Frontal cortex (tissue), 4 donors: ENCODE results near the gene AKNA. TPM values are rescaled to one million over a fixed set of nuclear protein-coding genes. Genes with fewer than 3 reads are reported as not detected.
"Not testable (repeated sequence)": the region's sequence is repeated elsewhere in the genome, so short reads cannot be mapped to it uniquely, and the experiment has no call there.

Source experiments
- DNase-seq, 2 donors: peaks; one replicate each; pipeline ENCODE4 v3.0.0; 2012; ENCODE audit warnings: low spot score in 2 of 2
- FAIRE-seq: peaks from 2 replicates; lab custom pipeline; 2012; peaks lifted over from hg19 to GRCh38; lab: Jason Lieb, UNC
- total RNA-seq: library from RNA; depleted of rRNA; stranded (reverse); fragments of >200 nt; gene quantifications from one replicate; pipeline ENCODE4 v1.2.3, GENCODE V29; 2014
- donor health status: control.
- donor health status: control.
- donor health status: control.

AKNA gene
- total RNA-seq, 1 donor from 2014 or later: 3.3 TPM

DNA sequence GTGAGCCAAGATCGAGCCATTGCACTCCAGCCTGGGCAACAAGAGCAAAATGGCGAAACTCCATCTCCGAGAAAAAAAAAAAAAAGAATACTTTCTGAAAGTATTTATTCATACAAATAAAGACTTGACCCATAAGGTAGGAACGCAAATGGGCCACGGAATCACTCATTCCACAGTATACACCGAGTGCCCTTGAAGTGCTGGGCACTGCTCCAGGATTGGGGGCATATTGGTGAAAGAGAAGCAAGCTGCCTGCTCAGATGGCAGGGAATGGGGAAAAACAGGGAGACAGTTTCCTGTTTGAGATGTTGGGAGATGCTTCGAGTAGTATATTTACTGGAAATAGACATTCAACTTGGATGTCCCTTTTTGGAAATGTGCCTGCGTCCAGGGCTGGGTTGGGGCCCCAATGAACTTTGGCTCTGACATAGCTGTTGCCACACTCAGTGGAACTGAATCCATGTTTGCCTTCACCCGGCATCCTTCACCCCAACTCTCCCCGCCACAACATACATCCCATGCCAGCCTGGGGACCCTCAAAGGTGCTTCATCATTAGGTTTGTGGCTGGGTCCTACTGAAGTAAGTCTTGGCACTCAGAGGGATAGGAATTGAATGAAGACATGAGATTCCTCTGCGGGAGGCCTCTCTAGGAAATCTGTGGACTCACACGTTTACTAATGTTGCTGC, 58.7 kb downstream of the AKNA start:
- FAIRE-seq, DNase-seq: not testable (repeated sequence)

DNA sequence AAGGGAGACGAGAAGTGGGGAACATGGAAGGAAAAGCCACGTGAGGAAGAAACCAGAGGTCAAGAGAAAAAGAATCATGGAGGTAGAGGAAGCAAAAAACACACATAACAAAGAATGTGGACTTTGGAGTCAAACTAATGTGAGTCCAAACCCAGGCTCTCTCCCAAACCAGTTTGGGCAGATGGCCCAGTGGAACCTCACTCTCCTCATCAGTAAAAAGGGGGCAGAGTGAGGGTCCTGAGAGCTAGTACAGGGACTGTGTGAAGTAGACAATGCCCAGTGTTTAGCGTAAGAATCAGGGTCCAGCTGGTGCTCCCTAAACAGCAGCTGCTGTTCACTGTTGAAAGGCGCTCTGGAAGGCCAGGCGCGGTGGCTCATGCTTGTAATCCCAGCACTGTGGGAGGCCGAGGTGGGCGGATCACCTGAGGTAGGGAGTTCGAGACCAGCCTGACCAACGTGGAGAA, 59.4 kb downstream of the AKNA start:
- not testable (repeated sequence) for DNase-seq, FAIRE-seq

DNA sequence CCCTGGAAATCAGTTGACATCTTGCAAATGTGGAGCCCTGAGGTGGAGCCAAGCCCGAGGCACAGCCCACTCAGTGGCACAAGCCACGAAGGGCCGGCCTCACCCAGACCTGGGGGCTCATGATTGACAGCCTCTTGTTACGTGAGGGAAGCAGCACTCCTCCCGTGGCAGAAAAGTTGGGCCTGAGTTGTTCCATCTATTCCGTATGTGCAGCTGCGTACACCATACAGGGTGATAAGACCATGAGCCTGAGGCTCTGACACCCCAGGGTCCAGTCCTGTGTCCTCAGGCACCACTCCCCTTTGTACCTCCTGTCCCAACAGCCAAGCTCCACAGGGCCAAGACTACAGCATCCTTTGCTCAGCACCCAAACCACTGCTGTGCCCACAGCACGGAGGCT, 60.0 kb downstream of the AKNA start:
- FAIRE-seq (no peak), DNase-seq (no peak)

DNA sequence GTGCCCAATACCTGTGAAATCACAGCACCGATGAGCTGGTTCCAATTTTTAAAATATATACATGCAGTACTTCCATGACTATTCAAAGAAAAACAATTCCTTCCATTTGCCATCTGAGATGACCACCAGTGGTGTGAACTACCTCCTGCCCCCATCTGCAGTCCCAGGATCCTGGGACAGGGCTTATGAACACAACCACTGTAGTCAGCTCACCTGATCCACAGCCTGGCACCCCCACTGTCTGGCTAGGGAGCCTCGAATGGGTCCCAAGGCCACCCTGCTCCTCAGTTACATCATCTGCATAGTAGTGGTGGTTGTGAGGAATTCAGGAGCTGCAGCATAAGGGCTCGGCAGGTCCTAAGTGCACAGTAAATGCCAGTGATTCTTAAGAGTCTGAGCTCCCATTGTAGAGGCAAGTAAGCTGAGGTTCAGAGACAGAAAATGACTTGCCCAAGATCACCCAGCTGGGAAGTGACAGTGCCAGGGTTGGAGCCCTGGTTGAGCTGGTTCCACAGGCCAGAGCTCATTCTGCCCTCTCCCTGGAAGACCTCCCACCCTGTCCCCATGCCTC, 62.0 kb downstream of the AKNA start:
- DNase-seq, FAIRE-seq: not testable (repeated sequence)

DNA sequence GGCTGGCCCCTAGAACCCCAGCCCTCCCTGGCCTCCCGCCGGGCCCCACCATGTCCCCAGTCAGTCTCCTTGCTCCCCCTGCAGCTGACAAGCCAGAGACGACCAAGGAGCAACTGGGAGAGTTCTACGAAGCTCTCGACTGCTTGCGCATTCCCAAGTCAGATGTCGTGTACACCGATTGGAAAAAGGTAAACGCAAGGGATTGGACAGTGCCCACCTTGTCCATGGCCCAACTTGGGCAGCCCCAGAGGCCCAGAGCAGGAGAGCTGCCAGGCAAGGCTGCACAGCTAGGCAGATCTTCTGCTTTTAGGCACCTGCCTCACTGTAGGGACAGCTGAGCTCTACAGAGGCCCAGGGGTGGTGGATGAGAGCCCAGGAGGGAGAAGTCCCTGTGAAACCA, 62.8 kb downstream of the AKNA start:
- not testable (repeated sequence) for FAIRE-seq, DNase-seq

DNA sequence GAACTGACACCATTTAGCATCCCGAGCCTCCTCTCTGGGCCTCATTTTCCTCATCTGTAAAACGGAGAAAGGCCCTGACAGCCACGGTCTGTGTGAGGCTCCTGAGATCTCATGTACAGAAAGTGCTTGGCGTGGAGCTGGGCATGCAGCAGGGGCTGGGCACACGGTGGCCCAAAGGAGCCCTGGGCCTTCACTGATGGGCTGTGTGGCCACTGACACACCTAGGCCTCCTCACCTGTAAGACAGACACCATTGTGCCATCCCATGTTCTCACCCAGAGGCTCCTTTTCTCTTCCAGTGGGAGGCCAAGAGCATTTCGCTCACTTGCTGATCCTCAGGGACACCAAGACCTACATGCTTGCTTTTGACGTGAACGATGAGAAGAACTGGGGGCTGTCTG, 63.3 kb downstream of the AKNA start:
- DNase-seq: no peak
- FAIRE-seq: no peak

DNA sequence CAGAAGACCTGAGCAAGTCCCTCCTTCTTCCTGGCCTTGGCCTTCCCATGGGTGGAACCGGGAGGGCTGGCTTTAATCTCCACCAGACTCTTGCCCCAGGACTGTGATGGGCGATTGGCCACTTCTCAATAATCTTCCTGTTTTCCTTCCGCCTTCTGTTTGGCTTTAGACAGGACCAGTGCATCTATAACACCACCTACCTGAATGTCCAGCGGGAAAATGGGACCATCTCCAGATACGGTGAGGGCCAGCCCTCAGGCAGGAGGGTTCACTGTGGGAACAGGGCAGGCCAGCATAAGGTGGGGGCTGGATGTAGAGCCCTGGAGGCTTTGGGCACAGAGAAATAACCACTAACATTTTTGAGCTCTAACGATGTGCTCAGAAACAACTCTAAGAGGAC, 63.9 kb downstream of the AKNA start:
- FAIRE-seq: not testable (repeated sequence)

DNA sequence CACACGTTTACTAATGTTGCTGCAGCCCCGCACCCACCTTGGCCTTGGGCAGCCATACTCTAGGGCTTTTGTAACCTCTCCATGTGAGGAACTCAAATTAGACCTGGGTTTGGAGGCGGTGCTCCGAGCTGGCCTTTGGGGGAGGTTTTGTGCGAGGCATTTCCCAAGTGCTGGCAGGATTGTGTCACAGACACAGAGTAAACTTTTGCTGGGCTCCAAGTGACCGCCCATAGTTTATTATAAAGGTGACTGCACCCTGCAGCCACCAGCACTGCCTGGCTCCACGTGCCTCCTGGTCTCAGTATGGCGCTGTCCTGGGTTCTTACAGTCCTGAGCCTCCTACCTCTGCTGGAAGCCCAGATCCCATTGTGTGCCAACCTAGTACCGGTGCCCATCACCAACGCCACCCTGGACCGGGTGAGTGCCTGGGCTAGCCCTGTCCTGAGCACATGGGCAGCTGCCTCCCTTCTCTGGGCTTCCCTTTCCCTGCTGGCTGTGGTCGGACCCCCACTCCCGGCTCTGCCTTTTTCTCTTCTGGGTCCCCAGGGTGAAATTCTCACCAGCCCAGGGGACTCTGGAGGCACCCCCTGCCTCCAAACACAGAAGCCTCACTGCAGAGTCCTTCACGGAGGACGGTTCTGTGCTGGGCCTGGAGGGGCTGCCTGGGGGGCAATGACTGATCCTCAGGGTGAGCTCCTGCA, 64.8 kb downstream of the AKNA start, which contains the start of gene ORM1:
TSS of gene ORM1 (plus strand) at position 268 of the 701 bp plus-strand sequence. CDS start at position 304, 36 bp downstream.
- not testable (repeated sequence) for FAIRE-seq, DNase-seq

More for the DNA sequence above, 63.9 kb downstream of the AKNA start:
- DNase-seq: not testable (repeated sequence)

DNA sequence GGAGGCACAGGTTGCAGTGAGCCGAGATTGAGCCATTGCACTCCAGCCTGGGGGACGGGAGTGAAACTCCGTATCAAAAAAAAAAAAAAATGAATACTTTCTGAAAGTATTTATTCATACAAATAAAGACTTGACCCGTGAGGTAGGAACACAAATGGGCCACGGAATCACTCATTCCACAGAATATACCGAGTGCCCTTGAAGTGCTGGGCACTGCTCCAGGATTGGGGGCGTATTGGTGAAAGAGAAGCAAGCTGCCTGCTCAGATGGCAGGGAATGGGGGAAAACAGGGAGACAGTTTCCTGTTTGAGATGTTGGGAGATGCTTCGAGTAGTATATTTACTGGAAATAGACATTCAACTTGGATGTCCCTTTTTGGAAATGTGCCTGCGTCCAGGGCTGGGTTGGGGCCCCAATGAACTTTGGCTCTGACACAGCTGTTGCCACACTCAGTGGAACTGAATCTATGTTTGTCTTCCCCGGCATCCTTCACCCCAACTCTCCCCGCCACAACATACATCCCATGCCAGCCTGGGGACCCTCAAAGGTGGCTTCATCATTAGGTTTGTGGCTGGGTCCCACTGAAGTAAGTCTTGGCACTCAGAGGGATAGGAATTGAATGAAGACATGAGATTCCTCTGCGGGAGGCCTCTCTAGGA, 65.5 kb downstream of the AKNA start:
- DNase-seq, FAIRE-seq: not testable (repeated sequence)

DNA sequence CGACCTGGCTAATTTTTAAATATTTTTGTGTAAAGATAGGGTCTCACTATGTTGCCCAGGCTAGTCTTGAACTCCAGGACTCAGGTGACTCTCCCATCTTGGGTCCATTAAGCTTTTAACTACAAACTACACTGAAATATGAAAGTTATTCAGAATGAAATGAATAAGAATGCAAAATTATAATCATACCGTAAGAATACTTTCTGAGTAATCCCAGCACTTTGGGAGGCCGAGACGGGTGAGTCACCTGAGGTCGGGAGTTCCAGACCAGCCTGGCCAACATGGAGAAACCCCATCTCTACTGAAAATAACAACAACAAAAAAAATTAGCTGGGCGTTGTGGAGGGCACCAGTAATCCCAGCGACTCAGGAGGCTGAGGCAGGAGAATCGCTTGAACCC, 66.0 kb downstream of the AKNA start:
- DNase-seq (no peak), FAIRE-seq (no peak)

DNA sequence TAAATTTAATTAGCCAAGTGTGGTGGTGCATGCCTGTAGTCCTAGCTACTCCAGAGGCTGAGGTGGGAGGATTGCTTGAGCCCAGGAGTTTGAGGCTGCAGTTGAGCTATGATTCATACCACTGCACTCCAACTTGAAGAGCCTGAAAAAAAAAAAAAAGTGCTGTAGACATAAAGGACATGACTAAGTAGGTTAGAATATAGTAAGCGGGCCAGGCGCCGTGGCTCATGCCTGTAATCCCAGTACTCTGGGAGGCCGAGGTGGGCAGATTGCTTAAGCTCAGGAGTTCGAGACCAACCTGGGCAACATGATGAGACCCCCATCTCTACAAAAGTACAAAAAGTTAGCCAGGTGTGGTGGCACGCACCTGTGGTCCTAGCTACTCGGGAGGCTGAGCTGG, 67.1 kb downstream of the AKNA start:
- not testable (repeated sequence) for FAIRE-seq, DNase-seq

DNA sequence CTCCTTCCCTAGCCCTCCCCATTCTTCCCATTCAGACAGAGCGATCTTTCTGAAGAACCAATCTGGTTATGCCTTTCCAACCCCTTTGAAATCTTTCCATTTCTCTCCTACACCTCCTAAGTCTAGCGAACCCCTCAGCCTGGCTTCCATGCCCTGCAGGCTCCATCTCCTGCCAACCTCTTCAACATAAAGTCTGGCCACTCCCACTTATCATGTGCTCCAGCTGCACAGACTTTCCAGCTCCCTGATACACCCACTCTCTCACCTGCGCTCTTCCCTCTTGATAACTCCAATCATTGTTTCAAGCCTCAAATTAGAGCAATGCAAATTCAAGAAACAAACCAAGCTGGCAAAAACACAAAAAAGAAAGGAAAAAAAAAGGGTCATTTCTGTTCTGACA, 68.6 kb downstream of the AKNA start:
- FAIRE-seq (no peak), DNase-seq (no peak)

DNA sequence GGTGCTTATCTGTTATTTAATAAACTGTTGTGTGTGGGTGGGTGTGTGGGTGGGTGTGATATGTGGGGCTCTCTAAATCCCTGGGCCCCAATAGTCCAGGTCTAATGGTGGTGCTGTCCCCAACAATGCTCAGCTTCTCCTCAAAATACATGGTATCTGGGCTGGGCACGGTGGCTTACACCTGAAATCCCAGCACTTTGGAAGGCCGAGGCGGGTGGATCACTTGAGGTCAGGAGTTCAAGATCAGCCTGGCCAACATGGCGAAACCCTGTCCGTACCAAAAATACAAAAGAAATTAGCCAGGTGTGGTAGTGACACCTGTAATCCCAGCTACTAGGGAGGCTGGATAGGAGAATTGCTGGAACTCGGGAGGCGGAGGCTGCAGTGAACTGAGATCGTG, 69.4 kb downstream of the AKNA start:
- DNase-seq: no peak
- FAIRE-seq: no peak

DNA sequence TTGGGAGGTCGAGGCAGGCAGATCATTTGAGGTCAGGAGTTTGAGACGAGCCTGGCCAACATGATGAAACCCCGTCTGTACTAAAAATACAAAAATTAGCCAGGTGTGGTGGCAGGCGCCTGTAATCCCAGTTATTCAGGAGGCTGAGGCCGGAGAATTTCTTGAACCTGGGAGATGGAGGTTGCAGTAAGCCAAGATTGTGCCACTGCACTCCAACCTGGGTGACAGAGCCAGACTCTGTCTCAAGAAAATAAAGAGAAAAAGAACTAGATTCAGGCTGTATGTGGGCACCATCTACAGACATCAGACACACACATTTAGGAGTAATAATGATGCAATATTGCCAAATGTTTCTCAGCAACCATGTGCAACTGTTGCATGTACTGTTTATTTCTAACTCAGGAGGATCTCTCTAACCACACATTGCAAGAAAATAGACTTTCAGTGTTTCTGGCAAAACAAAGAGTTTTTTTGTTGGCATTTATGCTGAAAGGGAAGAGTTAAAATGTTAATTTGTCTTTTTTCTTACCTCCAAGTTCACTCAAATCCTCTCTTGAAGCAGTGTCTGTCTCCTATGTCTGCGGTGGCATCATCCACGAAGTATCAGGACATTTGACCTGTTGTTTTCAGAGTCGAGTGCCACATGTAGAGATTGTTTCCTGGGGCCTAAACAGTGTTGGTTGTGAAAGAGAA, 70.0 kb downstream of the AKNA start:
- no peak for DNase-seq
- no peak for FAIRE-seq

DNA sequence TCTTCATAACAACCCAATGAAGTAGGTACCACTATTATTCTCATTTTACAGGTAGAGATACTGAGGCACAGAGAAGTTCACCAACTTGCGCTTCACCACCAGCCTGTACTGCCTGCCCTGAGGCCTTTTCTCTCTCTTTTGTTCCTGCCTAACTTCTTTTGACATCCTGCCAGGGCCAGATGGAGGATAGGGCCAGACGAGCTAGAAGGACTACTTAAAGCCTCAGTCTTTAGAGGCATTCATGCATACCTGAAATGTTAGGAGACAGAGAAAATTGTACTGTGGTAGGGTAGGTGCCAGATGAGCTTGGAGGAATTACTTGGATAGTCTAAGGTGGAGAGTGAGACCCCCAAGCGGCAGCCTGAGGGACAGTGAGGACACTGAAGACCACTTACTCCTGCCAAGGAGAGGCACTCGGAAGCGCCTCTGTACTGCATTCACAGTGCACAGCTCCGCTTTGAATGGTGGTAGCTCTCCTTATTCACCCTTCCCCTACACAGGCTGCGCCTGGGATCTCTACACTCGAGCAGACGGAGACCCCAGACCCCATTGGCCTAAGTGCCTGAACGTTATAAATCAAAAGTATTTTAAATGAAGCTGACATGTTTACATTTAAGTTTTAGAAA, 71.1 kb downstream of the AKNA start:
- FAIRE-seq: no peak
- no peak for DNase-seq

DNA sequence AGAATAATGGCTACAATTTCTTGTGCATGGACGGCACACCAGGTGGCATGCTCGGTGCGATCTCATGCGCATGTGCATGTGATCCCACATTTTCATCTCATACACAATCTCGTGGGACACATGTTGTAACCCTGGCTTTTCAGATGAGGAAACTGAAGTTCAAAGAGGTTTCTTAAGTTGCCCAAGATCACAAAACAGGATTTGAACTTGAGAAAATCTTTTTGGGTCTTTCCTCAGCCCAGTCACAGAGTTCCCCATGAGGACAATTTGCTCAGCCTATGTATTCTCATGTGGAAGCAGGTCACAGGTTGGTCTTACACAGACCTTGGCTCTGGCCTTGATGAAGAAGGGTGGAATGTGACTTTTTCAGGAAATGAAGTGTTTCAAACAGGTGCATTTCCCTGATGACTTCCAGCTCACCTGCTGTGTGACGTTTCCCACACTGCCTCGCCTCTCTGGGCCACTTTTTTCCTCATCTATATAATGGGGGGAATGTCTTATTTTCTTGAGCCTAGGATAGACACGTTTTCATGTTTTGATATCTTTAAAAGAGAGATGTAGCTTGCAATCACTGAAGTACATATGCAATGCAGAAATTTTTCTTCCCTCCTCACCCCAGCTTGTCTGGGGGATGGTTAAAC, 71.9 kb downstream of the AKNA start:
- FAIRE-seq (no peak), DNase-seq (no peak)

DNA sequence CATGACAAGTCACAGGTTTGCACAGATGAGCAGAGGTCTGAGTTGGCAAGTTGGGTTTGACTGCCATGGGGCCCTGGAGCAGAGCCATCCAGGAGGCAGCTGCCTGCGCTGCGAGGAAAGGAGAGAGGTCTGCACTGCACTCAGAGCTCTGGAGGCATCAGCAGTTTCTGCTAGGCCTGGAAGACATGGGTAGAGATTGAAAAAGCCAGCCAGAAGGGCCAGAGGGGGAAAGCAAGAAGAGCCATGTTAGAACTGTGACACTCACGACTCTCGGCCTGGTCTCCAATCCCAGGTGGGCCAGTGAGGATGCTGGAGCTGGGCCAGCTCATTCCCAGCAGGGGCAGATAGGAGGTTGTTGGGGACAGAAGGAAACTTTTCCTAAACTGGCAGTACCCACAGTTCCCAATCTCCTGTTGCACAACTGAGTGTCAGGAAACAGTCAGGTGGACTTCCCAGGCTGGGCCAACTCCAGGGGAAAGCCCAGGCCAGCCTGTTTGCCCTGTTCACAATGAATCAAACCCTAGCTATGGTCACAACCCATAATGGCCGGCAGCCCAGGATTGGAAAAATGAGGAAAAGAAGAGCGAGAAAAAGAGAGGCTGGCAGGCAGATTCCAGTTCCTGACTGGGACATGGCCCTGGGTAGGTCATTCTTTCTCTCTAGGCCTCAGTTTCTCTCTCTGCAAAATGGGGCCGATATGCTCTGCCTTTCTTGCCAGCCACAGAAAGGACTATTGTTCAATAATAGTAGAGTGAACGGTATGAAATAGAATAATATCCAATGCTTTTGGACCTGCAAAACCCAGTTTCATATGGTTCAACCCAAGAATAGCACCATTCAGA, 72.7 kb downstream of the AKNA start:
- FAIRE-seq (no peak), DNase-seq (no peak)
